Keratinocyte (primary cell): ENCODE measurements around the gene ITPR2.

Source experiments
- CTCF ChIP-seq, 3 experiments: IDR thresholded peaks in 1 of 3; conservative IDR thresholded peaks in 1 of 3; optimal IDR thresholded peaks in 1 of 3; 2 replicates in 2 of 3; 3 replicates in 1 of 3; pipeline versions ENCODE3 to v1.5.1; 2011; ENCODE audit warnings: low read length in 3 of 3, mild to moderate bottlenecking in 3 of 3, moderate library complexity in 2 of 3, control low read depth in 1 of 3, inconsistent platforms in 1 of 3; ENCODE audit not compliant: insufficient read depth in 2 of 3; ENCODE audit errors: extremely low read depth in 1 of 3
- EZH2 ChIP-seq: IDR thresholded peaks from one replicate; pipeline ENCODE4 v1.6.1; 2012; ENCODE audit warnings: inconsistent platforms, mild to moderate bottlenecking, low read length, moderate library complexity

GRCh38 chr12:26754148-26754547, 78.8 kb downstream of the ITPR2 start:
- no peak for TF ChIP-seq CTCF (optimal IDR thresholded peaks at IDR 0.05 in 1 of 3, IDR thresholded peaks at IDR 0.05 in 1 of 3, conservative IDR thresholded peaks at IDR 0.05 in 1 of 3; ENCODE audit: extremely low read depth in 1 of 3, insufficient read depth in 2 of 3, low read length in 3 of 3)
- TF ChIP-seq EZH2, result no peak
